GM12878 (cell line): ENCODE measurements around the gene MFSD8. TPM values are rescaled to one million over a fixed set of nuclear protein-coding genes. Genes with fewer than 3 reads are reported as not detected.
A peak's percentile ranks its signal among the peaks of the same experiment; 100 is the strongest.

ENCODE experiments used
- ATAC-seq: fragments of 200-7000 bp; cut with Tn5 transposase; 3 replicates; pipeline ENCODE4 v1.9.1; 2020; ENCODE audit warnings: mild to moderate bottlenecking, moderate library complexity
- BruUV-seq: library from RNA; stranded (reverse); fragments of 400-500 nt; replicated peaks from 2 replicates; lab custom pipeline; 2021; lab: Mats Ljungman, UMichigan
- CTCF ChIA-PET: fragments of 300-600 bp; sonication (Branson Sonifier 250); formaldehyde crosslinking; extraction: SDS; loops from one replicate; lab custom pipeline; 2021; ENCODE audit warnings: inconsistent platforms; lab: Yijun Ruan, JAX
- POLR2A ChIA-PET: fragments of 350-600 bp; formaldehyde crosslinking; extraction: SDS; loops from one replicate; lab custom pipeline; 2021; ENCODE audit warnings: inconsistent platforms; lab: Charles Lee
- RAD21 ChIA-PET: fragments of 300-600 bp; sonication (Branson Sonifier 250); formaldehyde crosslinking; loops from one replicate; lab custom pipeline; 2023; ENCODE audit warnings: antibody characterized with exemption; ENCODE audit not compliant: unreplicated experiment; lab: Charles Lee
- SMC1A ChIA-PET: fragments of 300-600 bp; sonication (Branson Sonifier 250); formaldehyde crosslinking; loops from one replicate; lab custom pipeline; 2023; ENCODE audit not compliant: unreplicated experiment, uncharacterized antibody; lab: Charles Lee
- DNase-seq: peaks from one replicate; pipeline ENCODE4 v3.0.0-alpha.2; 2011; ENCODE audit warnings: low read depth, low spot score
- FAIRE-seq: peaks from 3 replicates; lab custom pipeline; 2011; peaks lifted over from hg19 to GRCh38; lab: Jason Lieb, UNC
- H2AFZ ChIP-seq: 2 replicates; pipeline ENCODE4 v1.6.0; 2011; ENCODE audit warnings: low read depth, low read length, control low read depth; ENCODE audit not compliant: control insufficient read depth
- H3K27ac ChIP-seq: 2 replicates; pipeline ENCODE4 v1.5.1; 2011; ENCODE audit warnings: control low read depth; ENCODE audit not compliant: control insufficient read depth, insufficient read depth
- H3K27me3 ChIP-seq, 2 experiments: replicated peaks in 1 of 2; 2 replicates each; pipeline versions ENCODE4 v1.6.0 to v1.6.1; 2011; ENCODE audit warnings: low read length in 1 of 2; ENCODE audit not compliant: control insufficient read depth in 2 of 2, insufficient read depth in 2 of 2
- H3K36me3 ChIP-seq, 2 experiments: 2 replicates each; pipeline ENCODE4 v1.5.1; 2011; ENCODE audit warnings: low read length in 1 of 2; ENCODE audit not compliant: control insufficient read depth in 2 of 2, insufficient read depth in 2 of 2
- H3K4me1 ChIP-seq: 2 replicates; pipeline ENCODE4 v1.6.1; 2011; ENCODE audit warnings: mild to moderate bottlenecking, low read length, moderate library complexity, mixed read lengths; ENCODE audit not compliant: control insufficient read depth, insufficient read depth
- H3K4me2 ChIP-seq: 2 replicates; pipeline ENCODE4 v1.6.0; 2011; ENCODE audit warnings: control low read depth; ENCODE audit not compliant: control insufficient read depth, insufficient read depth
- H3K4me3 ChIP-seq: fragments of 200-600 bp; sonication (generic); 2 replicates; pipeline ENCODE4 v1.5.1; 2016
- H3K79me2 ChIP-seq: 2 replicates; pipeline ENCODE4 v1.6.0; 2011; ENCODE audit warnings: low read length; ENCODE audit not compliant: control insufficient read depth, insufficient read depth
- H3K9ac ChIP-seq: 2 replicates; pipeline ENCODE4 v1.8.0; 2011; ENCODE audit warnings: low read length, control low read depth, mixed read lengths; ENCODE audit not compliant: control insufficient read depth, insufficient read depth
- H3K9me3 ChIP-seq: replicated peaks from 3 replicates; pipeline ENCODE4 v1.5.1; 2011; ENCODE audit warnings: mild to moderate bottlenecking, low read length; ENCODE audit not compliant: control insufficient read depth, insufficient read depth
- H4K20me1 ChIP-seq: 2 replicates; pipeline ENCODE4 v1.6.0; 2011; ENCODE audit not compliant: control insufficient read depth, insufficient read depth
- BHLHE40 ChIP-seq, 2 experiments: fragments of 450-650 bp in 1 of 2; IDR thresholded peaks; 2 replicates each; pipeline ENCODE4 v1.6.1; 2011 to 2017; ENCODE audit warnings: low read depth in 2 of 2, borderline replicate concordance in 1 of 2, improper control_type of control experiment in 1 of 2, low read length in 1 of 2, mild to moderate bottlenecking in 1 of 2
- FOS ChIP-seq: IDR thresholded peaks from 3 replicates; pipeline ENCODE4 v1.6.1; 2011; ENCODE audit warnings: borderline replicate concordance; ENCODE audit not compliant: insufficient read length; ENCODE audit errors: extremely low read depth
- FOXM1 ChIP-seq: IDR thresholded peaks from 2 replicates; pipeline ENCODE4 v1.6.1; 2012; ENCODE audit warnings: low read depth, mild to moderate bottlenecking, inconsistent platforms, low read length, moderate library complexity
- HDAC2 ChIP-seq: fragments of 200-600 bp; sonication (generic); IDR thresholded peaks from 2 replicates; pipeline ENCODE4 v1.6.1; 2017
- MYB ChIP-seq: fragments of 150-350 bp; IDR thresholded peaks from 2 replicates; pipeline ENCODE4 v1.6.1; 2014; ENCODE audit warnings: mild to moderate bottlenecking, low read depth, low read length, borderline replicate concordance
- NFIC ChIP-seq: IDR thresholded peaks from 2 replicates; pipeline ENCODE4 v1.6.1; 2012; ENCODE audit warnings: low read depth, mild to moderate bottlenecking, inconsistent platforms, low read length, moderate library complexity
- NFXL1 ChIP-seq: fragments of 450-650 bp; IDR thresholded peaks from 2 replicates; pipeline ENCODE4 v1.6.1; 2017; ENCODE audit warnings: antibody characterized with exemption, mild to moderate bottlenecking, borderline replicate concordance
- NR2C2 ChIP-seq: IDR thresholded peaks from 2 replicates; pipeline ENCODE4 v1.6.1; 2011; ENCODE audit warnings: borderline replicate concordance, low read depth; ENCODE audit not compliant: control insufficient read depth, insufficient read length
- RAD21 ChIP-seq: IDR thresholded peaks from 2 replicates; pipeline ENCODE4 v1.6.1; 2011; ENCODE audit warnings: mild to moderate bottlenecking, low read depth, low read length, moderate library complexity; ENCODE audit not compliant: insufficient read depth
- SIX5 ChIP-seq: IDR thresholded peaks from 2 replicates; pipeline ENCODE4 v1.6.1; 2011; ENCODE audit warnings: mild to moderate bottlenecking, low read depth, low read length, moderate library complexity; ENCODE audit not compliant: severe bottlenecking
- SMC3 ChIP-seq: IDR thresholded peaks from 2 replicates; pipeline ENCODE4 v1.6.1; 2011; ENCODE audit warnings: low read length, improper control_type of control experiment, borderline replicate concordance
- SPI1 ChIP-seq: IDR thresholded peaks from 2 replicates; pipeline ENCODE4 v1.6.1; 2011; ENCODE audit warnings: low read depth, mild to moderate bottlenecking, low read length, moderate library complexity, borderline replicate concordance; ENCODE audit not compliant: insufficient read depth
- TCF12 ChIP-seq: IDR thresholded peaks from 2 replicates; pipeline ENCODE4 v1.6.1; 2011; ENCODE audit warnings: low read depth, mild to moderate bottlenecking, low read length
- ZBED1 ChIP-seq: IDR thresholded peaks from 2 replicates; pipeline ENCODE4 v1.6.1; 2016; ENCODE audit warnings: borderline replicate concordance
- ZNF217 ChIP-seq: fragments of 450-650 bp; IDR thresholded peaks from 2 replicates; pipeline ENCODE4 v1.6.1; 2017; ENCODE audit warnings: antibody characterized with exemption, mild to moderate bottlenecking
- ZNF622 ChIP-seq: fragments of 450-650 bp; IDR thresholded peaks from 2 replicates; pipeline ENCODE4 v1.6.1; 2017; ENCODE audit warnings: mild to moderate bottlenecking, inconsistent platforms
- WGBS: methylation state at CpG from one replicate; pipeline ENCODE4 v1.1.6; 2016; ENCODE audit warnings: low lambda C conversion rate; ENCODE audit not compliant: insufficient replicate concordance, insufficient coverage; ENCODE audit errors: missing lambda C conversion rate; 5-methylcytosine and 5-hydroxymethylcytosine counted together
- in situ Hi-C: fragments of 300-500 bp; cut with MboI; formaldehyde crosslinking; loops from 9 replicates; pipeline ENCODE4 v1.14.3; 2018; ENCODE audit warnings: mixed read lengths
- intact Hi-C: fragments of 100-400 bp; cut with micrococcal nuclease; formaldehyde crosslinking; loops from one replicate; pipeline ENCODE4 v1.14.2; 2022; ENCODE audit not compliant: unreplicated experiment
- polyA plus RNA-seq, 11 experiments: library from polyadenylated mRNA; depleted of rRNA in 4 of 11; unstranded in 6 of 11; stranded (reverse) in 5 of 11; fragments of >200 nt; fragmentation: Nextera tagmentation in 4 of 11; fragmentation: Illumina TruSeq in 1 of 11; extraction: Ambion mirVana in 4 of 11; extraction: Trizol in 1 of 11; gene quantifications; 1 replicate in 1 of 11; 2 replicates in 10 of 11; pipeline versions ENCODE4 v1.2.1 to v1.2.3, GENCODE V29; 2011 to 2016; ENCODE audit warnings: inconsistent platforms in 2 of 11, missing spikeins in 2 of 11, low read depth in 1 of 11
- total RNA-seq, 4 experiments: library from RNA; depleted of rRNA in 3 of 4; stranded (reverse); fragments of >200 nt in 3 of 4; fragmentation: Illumina TruSeq in 1 of 4; extraction: Trizol in 1 of 4; gene quantifications; 2 replicates each; pipeline versions ENCODE4 v1.2.1 to v1.2.3, GENCODE V29; 2013 to 2021
- TF ChIP-seq, protein P1 (sequence below): fragments of 450-650 bp; IDR thresholded peaks from 2 replicates; pipeline ENCODE4 v1.6.1; 2014; ENCODE audit warnings: mild to moderate bottlenecking
- TF ChIP-seq, protein P2 (sequence below): fragments of 450-650 bp; formaldehyde crosslinking; IDR thresholded peaks from 2 replicates; pipeline ENCODE4 v1.5.0; 2022; ENCODE audit warnings: mild to moderate bottlenecking, missing genetic modification characterization

Gene MFSD8
- total and polyA plus RNA-seq, 10 of the 15 experiments (the other 5 are each of a cell fraction or from before 2014, with no cell fraction given), result 12.7 to 29.9 (median 18.4) TPM

DNA sequence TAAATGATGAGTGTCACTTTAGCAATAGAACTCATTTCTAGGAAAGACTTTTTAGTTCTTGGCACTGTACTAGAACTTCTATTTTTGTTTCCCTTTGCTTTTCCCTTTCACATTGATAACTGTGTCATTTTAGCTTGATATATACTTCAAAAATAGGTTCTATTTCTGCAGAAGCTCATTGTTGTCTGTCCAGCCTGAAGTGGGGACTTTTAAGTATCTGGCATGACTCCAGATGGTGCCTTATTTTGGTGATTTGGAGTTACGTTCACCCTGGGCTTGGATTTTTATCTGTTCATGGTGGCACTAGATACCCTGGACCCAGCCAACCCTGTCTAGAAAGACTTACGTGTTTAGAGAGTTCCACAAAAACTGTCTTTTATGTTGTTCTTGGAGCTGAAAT, 3.6 kb upstream of the MFSD8 start:
- Histone ChIP-seq H3K27ac (no peak overlapping the region), H3K79me2 (peaks cover 53% of the 10 kb centered on the region), H4K20me1 (no peaks in the 10 kb centered on the region), H2AFZ (no peak overlapping the region), H3K27me3 (no peaks in the 10 kb centered on the region), H3K4me1 (peaks cover 1% of the 10 kb centered on the region; the same call in 1 of the 2 replicates), H3K4me3 (no peak overlapping the region), H3K4me2 (peak overlapping the region; percentile 13; the same call in 1 of the 2 replicates), H3K36me3 (peaks cover 0 to 3% of the 10 kb centered on the region in 2 experiments; a peak in 1 of 4 replicates), H3K9ac (no peak overlapping the region), H3K9me3 (no peaks in the 10 kb centered on the region)
- ATAC-seq, result no peak
- intact Hi-C loops (loop anchor here (5.0 to 10.0 kb wide), 2 partner anchors 316 to 844 kb away; partner anchors contain the start of gene PGRMC2), in situ Hi-C loops (no loop called here)
- 89% methylated on average over 2 of the region's 2 CpGs for WGBS
- CTCF ChIA-PET, result no interaction called here
- TF ChIP-seq HDAC2 (no peak), FOS (no peak), NR2C2 (no peak), MYB (no peak), NFIC (no peak), BHLHE40 (IDR thresholded peaks at IDR 0.05; ENCODE audit: borderline replicate concordance in 1 of 2, low read depth in 2 of 2, low read length in 1 of 2) (no peak), FOXM1 (no peak), SPI1 (no peak), RAD21 (no peak), TCF12 (no peak), ZNF622 (no peak), ZBED1 (no peak), SMC3 (no peak), ZNF217 (no peak), SIX5 (no peak), NFXL1 (no peak)
- TF ChIP-seq, protein P1, sequence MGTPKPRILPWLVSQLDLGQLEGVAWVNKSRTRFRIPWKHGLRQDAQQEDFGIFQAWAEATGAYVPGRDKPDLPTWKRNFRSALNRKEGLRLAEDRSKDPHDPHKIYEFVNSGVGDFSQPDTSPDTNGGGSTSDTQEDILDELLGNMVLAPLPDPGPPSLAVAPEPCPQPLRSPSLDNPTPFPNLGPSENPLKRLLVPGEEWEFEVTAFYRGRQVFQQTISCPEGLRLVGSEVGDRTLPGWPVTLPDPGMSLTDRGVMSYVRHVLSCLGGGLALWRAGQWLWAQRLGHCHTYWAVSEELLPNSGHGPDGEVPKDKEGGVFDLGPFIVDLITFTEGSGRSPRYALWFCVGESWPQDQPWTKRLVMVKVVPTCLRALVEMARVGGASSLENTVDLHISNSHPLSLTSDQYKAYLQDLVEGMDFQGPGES, result no peak
- TF ChIP-seq, protein P2, sequence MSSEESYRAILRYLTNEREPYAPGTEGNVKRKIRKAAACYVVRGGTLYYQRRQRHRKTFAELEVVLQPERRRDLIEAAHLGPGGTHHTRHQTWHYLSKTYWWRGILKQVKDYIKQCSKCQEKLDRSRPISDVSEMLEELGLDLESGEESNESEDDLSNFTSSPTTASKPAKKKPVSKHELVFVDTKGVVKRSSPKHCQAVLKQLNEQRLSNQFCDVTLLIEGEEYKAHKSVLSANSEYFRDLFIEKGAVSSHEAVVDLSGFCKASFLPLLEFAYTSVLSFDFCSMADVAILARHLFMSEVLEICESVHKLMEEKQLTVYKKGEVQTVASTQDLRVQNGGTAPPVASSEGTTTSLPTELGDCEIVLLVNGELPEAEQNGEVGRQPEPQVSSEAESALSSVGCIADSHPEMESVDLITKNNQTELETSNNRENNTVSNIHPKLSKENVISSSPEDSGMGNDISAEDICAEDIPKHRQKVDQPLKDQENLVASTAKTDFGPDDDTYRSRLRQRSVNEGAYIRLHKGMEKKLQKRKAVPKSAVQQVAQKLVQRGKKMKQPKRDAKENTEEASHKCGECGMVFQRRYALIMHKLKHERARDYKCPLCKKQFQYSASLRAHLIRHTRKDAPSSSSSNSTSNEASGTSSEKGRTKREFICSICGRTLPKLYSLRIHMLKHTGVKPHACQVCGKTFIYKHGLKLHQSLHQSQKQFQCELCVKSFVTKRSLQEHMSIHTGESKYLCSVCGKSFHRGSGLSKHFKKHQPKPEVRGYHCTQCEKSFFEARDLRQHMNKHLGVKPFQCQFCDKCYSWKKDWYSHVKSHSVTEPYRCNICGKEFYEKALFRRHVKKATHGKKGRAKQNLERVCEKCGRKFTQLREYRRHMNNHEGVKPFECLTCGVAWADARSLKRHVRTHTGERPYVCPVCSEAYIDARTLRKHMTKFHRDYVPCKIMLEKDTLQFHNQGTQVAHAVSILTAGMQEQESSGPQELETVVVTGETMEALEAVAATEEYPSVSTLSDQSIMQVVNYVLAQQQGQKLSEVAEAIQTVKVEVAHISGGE (CRISPR knock-in tag), result no peak
- SMC1A ChIA-PET, result interaction anchor here (0.6 to 1.3 kb wide), 5 partner anchors 29 to 222 kb away, joined by 3 to 4 read pairs (median 3); no protein-coding TSS in a partner anchor
- no TSS peak for BruUV-seq
- FAIRE-seq, result no peak
- RAD21 ChIA-PET, result interaction anchor here (1.0 kb wide), 1 partner anchor 91 kb away, joined by 3 read pairs; no protein-coding TSS in a partner anchor
- POLR2A ChIA-PET, result no interaction called here
- DNase-seq, result no peak
